Colonic mucosa (tissue), 4 donors: Measurements from ENCODE around the gene TPST1. TPM values are rescaled to one million over a fixed set of nuclear protein-coding genes. Genes with fewer than 3 reads are reported as not detected.

Experiments
- DNase-seq: peaks from one replicate; pipeline ENCODE4 v3.0.0-alpha.2; 2020
- H3K27ac ChIP-seq: fragments of 200-600 bp; one replicate; pipeline ENCODE4 v1.8.0; 2021
- H3K27me3 ChIP-seq: fragments of 200-600 bp; one replicate; pipeline ENCODE4 v1.8.0; 2021
- H3K36me3 ChIP-seq: fragments of 200-600 bp; one replicate; pipeline ENCODE4 v1.8.0; 2021
- H3K4me1 ChIP-seq: fragments of 200-600 bp; one replicate; pipeline ENCODE4 v1.8.0; 2021; ENCODE audit warnings: mild to moderate bottlenecking
- H3K4me3 ChIP-seq: fragments of 200-600 bp; one replicate; pipeline ENCODE4 v1.8.0; 2021
- H3K9ac ChIP-seq, 2 donors: one replicate each; pipeline ENCODE4 v1.7.0; 2013; ENCODE audit warnings: control low read depth in 2 of 2, low read depth in 2 of 2, low read length in 2 of 2
- H3K9me3 ChIP-seq: fragments of 200-600 bp; one replicate; pipeline ENCODE4 v1.8.0; 2021
- intact Hi-C: fragments of 100-400 bp; cut with DNase I; formaldehyde crosslinking; loops from one replicate; pipeline ENCODE4 v1.14.1; 2022
- total RNA-seq, 2 donors: library from RNA; stranded (reverse); fragmentation: NEBNext Ultra II Directional in 1 of 2; extraction: Animal tissue kit (Norgen Biotek cat#: 25700) in 1 of 2; gene quantifications; one replicate each; pipeline ENCODE4 v1.2.1, GENCODE V29; 2021
- TF ChIP-seq, protein P1 (sequence below): fragments of 200-600 bp; IDR thresholded peaks from one replicate; pipeline ENCODE4 v1.8.0; 2022; ENCODE audit warnings: antibody characterized with exemption, mild to moderate bottlenecking
- donor health status: healthy.
- donor health status: DM: no; HTN: no; CAD: no.
- donor health status: DM: no; HTN: no; CAD: no.

TPST1 gene
- total RNA-seq, 2 donors from 2014 or later = 3.6 to 6.1 TPM

DNA sequence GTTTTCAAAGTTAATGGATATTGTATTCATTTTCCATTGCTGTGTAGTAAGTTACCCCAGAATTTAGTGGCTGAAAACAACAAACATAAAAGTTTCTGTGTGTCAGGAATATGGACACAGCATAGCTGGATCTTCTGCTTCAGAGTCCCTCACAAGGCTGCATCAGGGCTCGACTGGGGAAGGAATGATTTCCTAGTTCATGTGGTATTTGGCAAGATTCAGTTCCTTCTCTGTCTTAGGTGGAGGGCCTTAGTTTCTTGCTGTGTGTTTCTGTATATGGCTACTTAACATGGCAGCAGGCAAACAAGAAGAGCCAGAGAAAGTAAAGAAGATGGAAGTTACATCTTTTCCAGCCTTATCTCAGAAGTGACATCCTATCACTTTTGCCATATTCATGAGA is 51.1 kb downstream of the TPST1 start:
- intact Hi-C loops = no loop called here
- no peak overlapping the region for H3K27ac ChIP-seq

DNA sequence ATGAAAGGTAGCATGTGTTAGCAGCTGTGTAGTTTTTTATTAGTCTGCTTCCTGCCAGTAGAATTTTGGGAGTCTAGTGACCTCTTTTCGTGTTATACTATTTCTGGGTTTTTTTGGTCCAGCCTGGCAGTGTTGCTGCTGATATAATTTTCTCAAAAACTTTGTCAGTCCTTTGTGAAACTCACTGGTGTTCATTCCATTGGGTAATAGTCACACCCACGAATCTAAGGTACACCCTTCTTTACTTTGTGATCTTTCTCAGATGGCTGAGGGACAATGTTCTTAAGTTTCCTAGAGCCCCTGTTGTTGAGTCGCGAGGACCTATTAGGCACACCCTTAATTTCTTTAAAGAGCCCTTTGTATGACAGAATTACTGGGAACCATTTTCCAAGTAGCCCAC is 52.3 kb downstream of the TPST1 start:
- TF ChIP-seq, protein P1, sequence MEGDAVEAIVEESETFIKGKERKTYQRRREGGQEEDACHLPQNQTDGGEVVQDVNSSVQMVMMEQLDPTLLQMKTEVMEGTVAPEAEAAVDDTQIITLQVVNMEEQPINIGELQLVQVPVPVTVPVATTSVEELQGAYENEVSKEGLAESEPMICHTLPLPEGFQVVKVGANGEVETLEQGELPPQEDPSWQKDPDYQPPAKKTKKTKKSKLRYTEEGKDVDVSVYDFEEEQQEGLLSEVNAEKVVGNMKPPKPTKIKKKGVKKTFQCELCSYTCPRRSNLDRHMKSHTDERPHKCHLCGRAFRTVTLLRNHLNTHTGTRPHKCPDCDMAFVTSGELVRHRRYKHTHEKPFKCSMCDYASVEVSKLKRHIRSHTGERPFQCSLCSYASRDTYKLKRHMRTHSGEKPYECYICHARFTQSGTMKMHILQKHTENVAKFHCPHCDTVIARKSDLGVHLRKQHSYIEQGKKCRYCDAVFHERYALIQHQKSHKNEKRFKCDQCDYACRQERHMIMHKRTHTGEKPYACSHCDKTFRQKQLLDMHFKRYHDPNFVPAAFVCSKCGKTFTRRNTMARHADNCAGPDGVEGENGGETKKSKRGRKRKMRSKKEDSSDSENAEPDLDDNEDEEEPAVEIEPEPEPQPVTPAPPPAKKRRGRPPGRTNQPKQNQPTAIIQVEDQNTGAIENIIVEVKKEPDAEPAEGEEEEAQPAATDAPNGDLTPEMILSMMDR = no peak
- H3K9ac ChIP-seq = no peak overlapping the region
- no peak for DNase-seq
- no peak overlapping the region for H3K4me3 ChIP-seq
- H3K36me3 ChIP-seq = no peaks in the 10 kb centered on the region
- H3K27me3 ChIP-seq = no peaks in the 10 kb centered on the region
- intact Hi-C loops = no loop called here
- H3K4me1 ChIP-seq = no peaks in the 10 kb centered on the region
- no peak overlapping the region for H3K27ac ChIP-seq
- H3K9me3 ChIP-seq = no peaks in the 10 kb centered on the region

More for the DNA sequence above, 51.1 kb downstream of the TPST1 start:
- Histone ChIP-seq H3K4me3 (no peak overlapping the region), H3K4me1 (no peaks in the 10 kb centered on the region), H3K27me3 (no peaks in the 10 kb centered on the region), H3K9ac (no peak overlapping the region), H3K9me3 (no peaks in the 10 kb centered on the region), H3K36me3 (no peaks in the 10 kb centered on the region)
- TF ChIP-seq, protein P1 = no peak
- DNase-seq = no peak

DNA sequence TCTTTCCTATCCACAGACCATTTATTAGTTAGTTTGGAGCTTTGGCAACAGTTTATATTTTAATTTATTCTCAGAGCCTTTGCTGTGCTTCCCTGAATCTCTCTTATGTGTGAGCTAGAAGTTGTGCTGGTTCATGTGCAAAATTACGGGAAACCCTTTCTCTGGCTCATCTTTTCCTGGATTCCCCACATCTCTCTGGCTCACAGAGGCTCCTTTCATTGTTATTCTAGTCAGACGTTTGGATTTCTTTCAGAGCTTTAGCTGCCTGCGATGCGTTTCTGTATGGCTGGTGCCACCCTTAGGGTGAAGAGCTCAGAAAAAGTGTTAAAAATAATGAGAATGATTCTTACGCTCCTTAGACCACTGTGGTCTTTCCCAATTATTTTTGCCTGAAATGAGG is 53.3 kb downstream of the TPST1 start:
- Histone ChIP-seq H3K9ac (no peak overlapping the region), H3K4me3 (no peak overlapping the region), H3K27me3 (no peaks in the 10 kb centered on the region), H3K4me1 (no peaks in the 10 kb centered on the region), H3K36me3 (no peaks in the 10 kb centered on the region), H3K9me3 (no peaks in the 10 kb centered on the region), H3K27ac (no peak overlapping the region)
- intact Hi-C loops = no loop called here
- TF ChIP-seq, protein P1 = no peak
- DNase-seq = no peak

DNA sequence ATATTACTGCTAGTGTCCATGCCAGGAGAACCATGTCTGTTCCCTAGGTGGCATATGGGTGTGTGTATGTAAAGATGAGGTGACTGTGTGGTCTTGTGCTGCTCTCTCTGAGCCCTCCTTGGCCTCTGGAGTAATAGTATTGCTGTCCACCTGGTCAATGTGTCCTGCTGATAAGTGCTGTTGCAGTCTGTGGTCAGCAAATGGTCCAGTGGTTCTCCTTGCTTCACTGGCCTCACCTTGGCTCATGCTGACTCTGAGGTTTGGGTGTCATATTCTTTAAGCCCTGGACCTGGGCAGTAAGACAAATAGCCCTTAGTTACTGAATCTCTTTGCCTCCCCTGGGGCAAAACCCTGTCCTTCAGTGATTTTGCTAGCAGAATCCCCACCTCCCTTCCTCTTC is 56.8 kb downstream of the TPST1 start:
- Histone ChIP-seq H3K27ac (no peak overlapping the region), H3K4me3 (no peak overlapping the region), H3K27me3 (no peaks in the 10 kb centered on the region), H3K4me1 (no peaks in the 10 kb centered on the region), H3K9me3 (no peaks in the 10 kb centered on the region), H3K9ac (no peak overlapping the region), H3K36me3 (no peaks in the 10 kb centered on the region)
- no peak for DNase-seq
- TF ChIP-seq, protein P1 = no peak
- intact Hi-C loops = no loop called here

DNA sequence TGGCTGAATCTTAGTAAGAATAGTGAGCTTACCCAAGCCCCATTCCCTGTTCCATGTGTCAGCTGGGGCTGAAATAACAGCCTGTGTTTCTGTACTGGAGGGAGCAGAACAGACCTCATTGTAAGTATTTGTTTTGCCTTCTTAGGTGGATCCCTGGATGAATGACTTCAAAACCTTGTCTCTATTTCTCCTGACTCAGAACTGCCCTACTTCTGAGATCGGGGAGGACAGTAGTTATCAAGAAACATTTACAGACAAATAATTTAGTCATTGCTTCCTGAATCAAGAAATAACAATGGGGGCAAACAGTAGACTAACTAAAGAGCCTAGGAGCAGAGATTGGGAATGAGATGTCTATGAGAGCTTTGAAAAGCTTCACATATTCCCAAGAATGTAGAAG is 58.8 kb downstream of the TPST1 start:
- Histone ChIP-seq H3K9ac (no peak overlapping the region), H3K4me3 (no peak overlapping the region), H3K9me3 (no peaks in the 10 kb centered on the region), H3K36me3 (no peaks in the 10 kb centered on the region), H3K4me1 (no peaks in the 10 kb centered on the region), H3K27ac (no peak overlapping the region), H3K27me3 (no peaks in the 10 kb centered on the region)
- DNase-seq = no peak
- intact Hi-C loops = no loop called here
- TF ChIP-seq, protein P1 = no peak

DNA sequence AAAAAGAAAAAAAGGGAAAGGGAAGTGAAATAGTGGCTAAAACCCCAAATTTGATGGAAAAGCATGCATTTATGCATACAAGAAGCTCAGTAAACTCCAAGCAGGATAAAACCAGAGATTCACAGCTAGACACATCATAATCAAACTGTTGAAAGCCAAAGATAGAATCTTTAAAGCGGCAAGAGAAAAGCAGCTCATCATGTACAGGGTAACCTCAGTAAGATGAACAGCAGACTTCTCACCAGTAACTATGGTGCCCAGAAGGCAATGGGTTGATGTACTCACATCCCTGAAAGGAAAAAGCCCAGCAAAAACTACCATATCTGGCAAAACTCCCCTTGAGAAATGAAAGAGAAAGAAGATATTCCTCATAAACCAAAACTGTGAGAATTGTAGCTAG is 60.4 kb downstream of the TPST1 start:
- Histone ChIP-seq H3K4me1 (no peaks in the 10 kb centered on the region), H3K27ac (no peak overlapping the region), H3K4me3 (no peak overlapping the region), H3K27me3 (no peaks in the 10 kb centered on the region), H3K9me3 (no peaks in the 10 kb centered on the region), H3K36me3 (no peaks in the 10 kb centered on the region), H3K9ac (no peak overlapping the region)
- TF ChIP-seq, protein P1 = no peak
- no peak for DNase-seq
- intact Hi-C loops = no loop called here
